Naive B cell (primary cell): ENCODE measurements around the gene CCR6. TPM values are rescaled to one million over a fixed set of nuclear protein-coding genes. Genes with fewer than 3 reads are reported as not detected.
A peak's percentile ranks its signal among the peaks of the same experiment; 100 is the strongest.
"Not testable (repeated sequence)": the region's sequence is repeated elsewhere in the genome, so short reads cannot be mapped to it uniquely, and the experiment has no call there.

ENCODE experiments used
- ATAC-seq, 2 donors: fragments of 150-1000 bp; cut with Tn5 transposase; 2 replicates each; pipeline ENCODE4 v1.10.0; 2021; ENCODE audit warnings: low read depth in 2 of 2, mild to moderate bottlenecking in 2 of 2, moderate library complexity in 2 of 2
- DNase-seq: peaks from one replicate; pipeline ENCODE4 v3.0.0; 2022
- H3K27ac Mint-ChIP-seq, 6 donors: one replicate each; pipeline ENCODE4 v1.8.0; 2020 to 2022; ENCODE audit warnings: mild to moderate bottlenecking in 6 of 6, mixed read lengths in 6 of 6, moderate library complexity in 5 of 6, inconsistent platforms in 2 of 6
- H3K27me3 Mint-ChIP-seq, 3 donors: one replicate each; pipeline ENCODE4 v1.8.0; 2021 to 2022; ENCODE audit warnings: mixed read lengths in 3 of 3, mild to moderate bottlenecking in 1 of 3
- H3K36me3 Mint-ChIP-seq, 2 donors: one replicate each; pipeline ENCODE4 v1.8.0; 2020 to 2022; ENCODE audit warnings: mixed read lengths in 2 of 2, inconsistent platforms in 1 of 2, mild to moderate bottlenecking in 1 of 2
- H3K4me1 Mint-ChIP-seq, 3 donors: one replicate each; pipeline ENCODE4 v1.8.0; 2020 to 2022; ENCODE audit warnings: mixed read lengths in 3 of 3, inconsistent platforms in 1 of 3, mild to moderate bottlenecking in 1 of 3, moderate library complexity in 1 of 3
- H3K4me3 Mint-ChIP-seq, 8 donors: one replicate each; pipeline ENCODE4 v1.8.0; 2020 to 2022; ENCODE audit warnings: mild to moderate bottlenecking in 8 of 8, mixed read lengths in 8 of 8, moderate library complexity in 8 of 8, inconsistent platforms in 2 of 8
- H3K9me3 Mint-ChIP-seq, 7 donors: one replicate each; pipeline ENCODE4 v1.8.0; 2020 to 2022; ENCODE audit warnings: mixed read lengths in 7 of 7, mild to moderate bottlenecking in 5 of 7, inconsistent platforms in 2 of 7, moderate library complexity in 1 of 7
- polyA plus RNA-seq, 6 donors: library from polyadenylated mRNA; unstranded; fragments of 300-500 nt; fragmentation: Illumina TruSeq; gene quantifications; one replicate each; pipeline ENCODE4 v1.2.3, GENCODE V29; 2021; ENCODE audit warnings: low read depth in 6 of 6

Gene CCR6
- polyA plus RNA-seq, 6 donors from 2014 or later = 97.4 to 205 (median 126) TPM

- not testable (repeated sequence) for H3K4me1 Mint-ChIP-seq, H3K36me3 Mint-ChIP-seq, DNase-seq, ATAC-seq, H3K9me3 Mint-ChIP-seq, H3K27ac Mint-ChIP-seq, H3K4me3 Mint-ChIP-seq
- H3K27me3 Mint-ChIP-seq = peaks cover 8 to 11% (median 9%) of the 10 kb centered on the region in 3 donors
Observed at GRCh38 chr6:167177271-167177670, 54.4 kb downstream of the CCR6 start.

- peak overlapping the region in 1 of 6 donors; percentile 74 for H3K27ac Mint-ChIP-seq
- not testable (repeated sequence) for H3K9me3 Mint-ChIP-seq, H3K4me1 Mint-ChIP-seq, ATAC-seq, H3K27me3 Mint-ChIP-seq, H3K4me3 Mint-ChIP-seq, H3K36me3 Mint-ChIP-seq, DNase-seq
Observed at GRCh38 chr6:167178896-167179655, 56.2 kb downstream of the CCR6 start.

DNA sequence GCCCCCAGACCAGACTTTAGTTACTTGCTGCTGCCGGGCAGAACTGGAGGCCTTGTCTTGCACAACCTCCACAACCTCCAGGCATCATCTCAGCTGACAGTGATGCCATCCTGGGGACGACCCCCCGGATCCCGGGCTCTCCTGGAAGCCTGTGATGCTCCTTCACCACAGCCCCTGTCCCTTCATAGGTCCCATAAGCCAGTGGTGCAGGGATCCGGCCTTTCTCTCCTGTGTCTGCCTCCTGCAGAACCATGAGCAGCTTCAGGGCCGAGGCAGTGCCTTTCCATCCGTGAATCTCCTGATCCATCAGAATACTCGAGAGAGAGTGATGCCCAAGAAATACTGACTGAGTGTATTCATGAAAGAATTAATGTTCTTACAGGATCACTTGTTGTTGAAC, 57.2 kb downstream of the CCR6 start:
- not testable (repeated sequence) for H3K27ac Mint-ChIP-seq, ATAC-seq, H3K27me3 Mint-ChIP-seq, H3K36me3 Mint-ChIP-seq, H3K4me1 Mint-ChIP-seq, H3K4me3 Mint-ChIP-seq, H3K9me3 Mint-ChIP-seq, DNase-seq

GRCh38 chr6:167181351-167181750, 58.5 kb downstream of the CCR6 start:
- H3K9me3 Mint-ChIP-seq, DNase-seq, H3K27ac Mint-ChIP-seq, H3K36me3 Mint-ChIP-seq, H3K27me3 Mint-ChIP-seq, H3K4me3 Mint-ChIP-seq, H3K4me1 Mint-ChIP-seq, ATAC-seq: not testable (repeated sequence)

DNA sequence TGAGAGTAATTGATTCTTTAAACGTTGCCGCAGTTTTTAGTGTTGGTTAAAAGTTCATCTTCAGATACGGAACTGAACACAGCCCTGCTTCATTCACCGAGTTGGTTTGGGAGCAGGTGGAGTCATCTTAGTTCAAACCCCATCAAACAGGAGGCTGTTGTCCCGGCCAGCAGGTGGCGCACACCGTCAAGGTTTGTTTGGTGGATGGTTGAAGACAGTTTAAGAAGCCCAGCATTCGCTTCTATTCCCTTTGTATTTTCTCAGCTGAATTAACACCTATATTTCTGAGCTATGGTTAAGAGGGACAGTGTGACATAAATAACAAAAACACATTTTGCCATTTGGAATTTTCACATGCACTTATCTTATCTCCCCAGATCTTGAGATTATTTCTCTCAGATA, 60.0 kb downstream of the CCR6 start:
- not testable (repeated sequence) for H3K9me3 Mint-ChIP-seq, H3K4me3 Mint-ChIP-seq, H3K27me3 Mint-ChIP-seq, H3K27ac Mint-ChIP-seq, DNase-seq, H3K36me3 Mint-ChIP-seq, H3K4me1 Mint-ChIP-seq
- peak; percentile 68 to 85 for ATAC-seq

- H3K27me3 Mint-ChIP-seq, H3K36me3 Mint-ChIP-seq, DNase-seq, H3K27ac Mint-ChIP-seq, H3K9me3 Mint-ChIP-seq, ATAC-seq, H3K4me3 Mint-ChIP-seq, H3K4me1 Mint-ChIP-seq: not testable (repeated sequence)
Observed at GRCh38 chr6:167185101-167185500, 62.2 kb downstream of the CCR6 start.

DNA sequence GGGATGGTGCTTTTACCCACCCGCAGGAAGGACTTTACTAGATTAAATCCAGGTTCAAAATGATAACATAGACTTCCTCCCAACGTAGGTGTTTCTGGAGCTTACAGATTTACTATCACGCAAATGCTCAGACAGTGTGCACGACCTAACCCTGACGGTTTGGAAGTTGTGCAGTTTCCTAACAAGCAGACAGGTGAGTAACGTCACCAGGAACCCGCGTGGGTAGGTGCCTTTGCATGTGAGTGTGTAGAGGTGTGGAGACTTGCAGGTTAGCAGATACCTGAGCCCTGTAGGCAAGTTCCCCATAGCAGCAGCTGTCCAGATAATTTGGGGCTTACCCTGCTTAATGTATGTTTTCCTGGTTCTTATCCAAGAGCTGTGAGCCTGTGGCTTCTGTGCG, 64.4 kb downstream of the CCR6 start:
- not testable (repeated sequence) for H3K4me1 Mint-ChIP-seq, DNase-seq, H3K36me3 Mint-ChIP-seq, H3K4me3 Mint-ChIP-seq, H3K9me3 Mint-ChIP-seq, ATAC-seq, H3K27ac Mint-ChIP-seq
- H3K27me3 Mint-ChIP-seq = peaks cover 11 to 20% (median 18%) of the 10 kb centered on the region in 3 donors

Other genes with a start within 250 kb of the CCR6 start
- gene RNASET2, start 166.5 kb upstream of the CCR6 start, polyA plus RNA-seq = 100 to 1,000 TPM; 472 to 744 (median 534) TPM
- gene CEP43, start 123.7 kb upstream of the CCR6 start, polyA plus RNA-seq = 10 to 100 TPM in 1 of 6 donors, 1 to 10 TPM in 5; 6.6 to 12.0 (median 7.2) TPM
- gene GPR31, start 34.9 kb downstream of the CCR6 start, polyA plus RNA-seq = not detected
- gene UNC93A, start 168.2 kb downstream of the CCR6 start, polyA plus RNA-seq = not detected
- under 1 TPM in 1 of 6 donors, not detected in 5; 0.71 TPM for gene TTLL2, start 202.0 kb downstream of the CCR6 start, polyA plus RNA-seq